Transverse colon (tissue), 4 donors: Measurements from ENCODE around the gene CCR1.

Experiments used
- POLR2A ChIP-seq: fragments of 450-650 bp; IDR thresholded peaks from one replicate; pipeline ENCODE4 v1.6.1; 2016; ENCODE audit warnings: antibody characterized with exemption, mild to moderate bottlenecking, moderate library complexity
- POLR2AphosphoS5 ChIP-seq, 3 donors: sonication (generic); formaldehyde crosslinking; IDR thresholded peaks; one replicate each; pipeline ENCODE4 v1.6.1; 2016; ENCODE audit warnings: antibody characterized with exemption in 3 of 3
- TF ChIP-seq, protein P1 (sequence below), 5 experiments: fragments of 200-600 bp in 3 of 5; fragments of 450-650 bp in 2 of 5; sonication (generic) in 3 of 5; IDR thresholded peaks; 1 replicate in 2 of 5; 2 replicates in 3 of 5; pipeline ENCODE4 v1.5.1; 2016 to 2017; ENCODE audit warnings: antibody characterized with exemption in 5 of 5, inconsistent platforms in 3 of 5, mild to moderate bottlenecking in 2 of 5, moderate library complexity in 1 of 5

DNA sequence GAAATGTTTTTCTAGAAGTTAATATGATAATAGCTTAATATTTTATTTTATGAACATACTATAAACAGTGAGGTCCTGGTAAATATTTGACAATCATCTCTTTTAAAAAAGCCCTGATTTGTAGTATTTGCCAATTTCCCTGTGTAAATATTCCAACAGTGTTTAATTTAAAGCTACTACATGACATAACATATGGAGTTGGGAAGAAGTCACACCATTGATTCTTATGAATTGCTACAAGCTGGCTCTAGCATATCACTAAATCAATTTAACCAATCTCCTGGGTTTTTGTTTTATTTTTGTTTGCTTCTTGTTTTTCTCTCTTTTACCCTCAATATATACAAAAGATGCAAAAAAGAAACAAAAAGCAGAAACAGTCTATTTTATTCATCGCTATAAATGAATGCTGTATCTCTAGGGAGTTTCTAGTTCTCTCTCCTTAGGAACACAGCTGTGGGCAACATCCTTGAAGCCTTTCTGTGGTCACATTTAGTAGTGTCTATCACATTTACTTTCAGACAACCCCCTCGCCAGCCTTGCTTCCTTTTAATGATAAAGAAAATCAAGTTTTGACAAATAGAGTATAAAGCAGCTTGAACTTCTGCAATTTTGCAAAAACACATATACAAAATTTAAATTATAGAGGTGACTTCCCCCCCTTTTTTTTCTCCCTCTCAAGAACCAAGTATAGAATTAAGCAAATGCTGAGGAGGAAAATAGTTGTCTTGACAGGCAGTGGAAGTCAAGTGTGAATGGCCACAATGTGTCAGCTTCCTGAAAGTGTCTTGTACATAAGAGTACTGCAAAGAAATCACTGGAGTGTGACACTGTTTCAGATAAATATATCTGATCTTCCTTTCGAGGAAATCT lies 21.4 kb downstream of the CCR1 start:
- TF ChIP-seq POLR2AphosphoS5 (IDR thresholded peaks at IDR 0.05) (no peak), POLR2A (no peak)
- TF ChIP-seq, protein P1, sequence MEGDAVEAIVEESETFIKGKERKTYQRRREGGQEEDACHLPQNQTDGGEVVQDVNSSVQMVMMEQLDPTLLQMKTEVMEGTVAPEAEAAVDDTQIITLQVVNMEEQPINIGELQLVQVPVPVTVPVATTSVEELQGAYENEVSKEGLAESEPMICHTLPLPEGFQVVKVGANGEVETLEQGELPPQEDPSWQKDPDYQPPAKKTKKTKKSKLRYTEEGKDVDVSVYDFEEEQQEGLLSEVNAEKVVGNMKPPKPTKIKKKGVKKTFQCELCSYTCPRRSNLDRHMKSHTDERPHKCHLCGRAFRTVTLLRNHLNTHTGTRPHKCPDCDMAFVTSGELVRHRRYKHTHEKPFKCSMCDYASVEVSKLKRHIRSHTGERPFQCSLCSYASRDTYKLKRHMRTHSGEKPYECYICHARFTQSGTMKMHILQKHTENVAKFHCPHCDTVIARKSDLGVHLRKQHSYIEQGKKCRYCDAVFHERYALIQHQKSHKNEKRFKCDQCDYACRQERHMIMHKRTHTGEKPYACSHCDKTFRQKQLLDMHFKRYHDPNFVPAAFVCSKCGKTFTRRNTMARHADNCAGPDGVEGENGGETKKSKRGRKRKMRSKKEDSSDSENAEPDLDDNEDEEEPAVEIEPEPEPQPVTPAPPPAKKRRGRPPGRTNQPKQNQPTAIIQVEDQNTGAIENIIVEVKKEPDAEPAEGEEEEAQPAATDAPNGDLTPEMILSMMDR (IDR thresholded peaks at IDR 0.05): no peak
